ENCODE measurements around the gene F2.

F2 gene

DNA sequence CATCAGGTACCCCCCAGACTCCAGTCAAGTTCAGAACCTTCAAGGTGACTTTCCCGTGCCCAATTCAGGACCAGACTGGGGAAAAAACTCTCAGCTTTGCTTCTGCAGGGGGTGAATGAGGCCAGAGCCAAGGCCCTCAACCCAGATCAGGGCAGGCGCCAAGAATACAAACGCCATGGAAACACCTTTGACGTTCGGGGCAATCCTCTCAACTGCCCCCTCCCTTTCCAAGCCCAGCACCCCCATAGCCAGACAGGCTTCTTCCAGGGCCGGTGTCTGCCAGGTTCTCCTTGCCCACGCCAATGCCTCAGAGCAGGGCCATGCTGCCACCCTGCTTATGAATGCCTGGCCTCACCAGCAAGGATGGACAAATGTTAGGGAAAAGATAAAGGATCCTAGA lies 24.4 kb upstream of the F2 start:
- in situ Hi-C loops (cut with HindIII; ENCODE audit: low sequenced_read_pairs): no loop called here
- TF ChIP-seq, protein P1, sequence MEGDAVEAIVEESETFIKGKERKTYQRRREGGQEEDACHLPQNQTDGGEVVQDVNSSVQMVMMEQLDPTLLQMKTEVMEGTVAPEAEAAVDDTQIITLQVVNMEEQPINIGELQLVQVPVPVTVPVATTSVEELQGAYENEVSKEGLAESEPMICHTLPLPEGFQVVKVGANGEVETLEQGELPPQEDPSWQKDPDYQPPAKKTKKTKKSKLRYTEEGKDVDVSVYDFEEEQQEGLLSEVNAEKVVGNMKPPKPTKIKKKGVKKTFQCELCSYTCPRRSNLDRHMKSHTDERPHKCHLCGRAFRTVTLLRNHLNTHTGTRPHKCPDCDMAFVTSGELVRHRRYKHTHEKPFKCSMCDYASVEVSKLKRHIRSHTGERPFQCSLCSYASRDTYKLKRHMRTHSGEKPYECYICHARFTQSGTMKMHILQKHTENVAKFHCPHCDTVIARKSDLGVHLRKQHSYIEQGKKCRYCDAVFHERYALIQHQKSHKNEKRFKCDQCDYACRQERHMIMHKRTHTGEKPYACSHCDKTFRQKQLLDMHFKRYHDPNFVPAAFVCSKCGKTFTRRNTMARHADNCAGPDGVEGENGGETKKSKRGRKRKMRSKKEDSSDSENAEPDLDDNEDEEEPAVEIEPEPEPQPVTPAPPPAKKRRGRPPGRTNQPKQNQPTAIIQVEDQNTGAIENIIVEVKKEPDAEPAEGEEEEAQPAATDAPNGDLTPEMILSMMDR (IDR thresholded peaks at IDR 0.05; ENCODE audit: low read depth, low read length, missing control alignments): no peak
- no peak overlapping the region for H3K4me3 ChIP-seq (ENCODE audit: low read depth, low read length)
- DNase-seq (ENCODE audit: low read depth): no peak

DNA sequence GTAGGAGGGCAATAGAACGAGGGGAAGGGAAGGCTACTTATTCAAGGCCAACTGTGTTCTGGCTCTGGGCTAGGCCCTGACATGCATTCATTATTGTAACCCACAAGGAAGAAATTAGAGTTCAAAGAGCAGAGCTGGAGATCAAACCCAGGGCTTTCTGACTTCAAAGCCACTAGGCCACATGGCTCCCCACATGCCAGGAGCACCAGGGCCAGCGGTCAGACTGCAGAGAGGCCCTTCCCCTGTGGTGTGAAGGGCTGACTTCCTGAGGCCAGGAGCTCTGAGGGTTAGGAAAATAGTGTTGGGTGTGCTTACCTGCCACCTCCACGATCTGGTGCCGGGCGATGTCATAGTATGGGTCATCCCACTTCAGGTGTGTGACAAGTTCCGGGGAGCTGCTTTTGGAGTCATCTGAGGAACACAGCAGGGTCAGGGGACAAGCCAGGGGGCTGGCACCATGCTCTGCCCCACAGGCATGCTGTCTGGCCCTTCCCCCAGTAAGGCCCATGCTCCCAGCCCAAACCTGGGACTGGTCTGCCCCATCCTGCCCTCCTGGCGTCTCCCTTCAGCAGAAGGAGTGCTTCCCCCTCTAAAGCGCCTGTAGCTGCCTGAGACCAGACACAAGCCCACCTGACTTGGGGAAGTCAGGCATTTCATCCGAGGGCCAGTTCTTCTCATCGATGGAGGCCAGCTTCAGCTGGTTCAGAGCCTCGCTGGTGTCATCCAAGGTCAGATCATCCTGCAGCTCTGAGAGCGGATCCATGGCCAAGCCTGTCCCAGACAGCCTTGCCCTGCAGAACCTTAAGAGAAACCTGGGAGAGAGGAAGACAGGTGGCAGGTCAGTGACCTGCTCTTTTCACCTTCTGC lies 23.4 kb upstream of the F2 start:
- no peak overlapping the region for H3K4me3 ChIP-seq (ENCODE audit: low read depth, low read length)
- in situ Hi-C loops (cut with HindIII; ENCODE audit: low sequenced_read_pairs): no loop called here
- DNase-seq (ENCODE audit: low read depth): no peak
- TF ChIP-seq, protein P1 (IDR thresholded peaks at IDR 0.05; ENCODE audit: low read depth, low read length, missing control alignments): no peak

DNA sequence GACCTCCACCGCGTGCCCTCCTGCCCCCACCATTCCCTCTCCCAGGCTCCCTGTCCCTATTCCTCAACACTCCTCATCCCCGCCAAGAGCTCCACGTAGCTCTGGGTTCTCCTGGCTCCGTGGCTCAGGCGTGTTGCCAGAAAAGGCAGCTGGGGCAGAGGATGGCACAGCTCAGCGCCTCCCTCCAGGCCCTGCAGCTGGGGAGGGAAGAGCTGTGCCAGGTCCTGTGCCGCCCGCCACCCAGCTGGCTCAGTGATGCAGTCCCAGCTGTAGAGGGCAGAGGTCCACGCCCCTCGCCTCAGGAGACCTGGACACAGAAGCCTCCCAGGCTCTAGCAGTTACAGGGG lies 22.8 kb upstream of the F2 start:
- in situ Hi-C loops (cut with HindIII; ENCODE audit: low sequenced_read_pairs): no loop called here
- H3K4me3 ChIP-seq (ENCODE audit: low read depth, low read length): no peak overlapping the region
- no peak for DNase-seq (ENCODE audit: low read depth)
- TF ChIP-seq, protein P1 (IDR thresholded peaks at IDR 0.05; ENCODE audit: low read depth, low read length, missing control alignments): no peak

DNA sequence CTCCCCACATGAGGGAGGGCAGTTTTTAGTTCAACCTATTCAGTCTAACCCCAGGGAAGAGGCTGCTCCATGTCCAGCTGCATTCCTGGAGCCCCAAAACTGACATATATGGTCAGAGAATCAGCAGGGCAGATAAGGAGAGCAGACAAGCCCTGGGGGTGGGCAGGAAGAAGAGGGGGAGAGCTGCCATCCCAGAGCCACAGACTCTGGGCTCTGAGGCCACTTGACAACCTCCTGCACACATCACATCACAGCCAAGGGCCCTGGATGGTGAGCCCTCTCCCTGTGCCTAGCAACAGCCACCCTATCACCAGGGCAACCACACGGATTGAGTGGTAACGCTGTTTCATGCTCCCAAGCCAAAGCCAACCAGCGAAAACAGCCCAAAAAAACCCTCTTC lies 21.7 kb upstream of the F2 start:
- DNase-seq (ENCODE audit: low read depth): no peak
- in situ Hi-C loops (cut with HindIII; ENCODE audit: low sequenced_read_pairs): no loop called here
- no peak overlapping the region for H3K4me3 ChIP-seq (ENCODE audit: low read depth, low read length)
- TF ChIP-seq, protein P1 (IDR thresholded peaks at IDR 0.05; ENCODE audit: low read depth, low read length, missing control alignments): no peak

DNA sequence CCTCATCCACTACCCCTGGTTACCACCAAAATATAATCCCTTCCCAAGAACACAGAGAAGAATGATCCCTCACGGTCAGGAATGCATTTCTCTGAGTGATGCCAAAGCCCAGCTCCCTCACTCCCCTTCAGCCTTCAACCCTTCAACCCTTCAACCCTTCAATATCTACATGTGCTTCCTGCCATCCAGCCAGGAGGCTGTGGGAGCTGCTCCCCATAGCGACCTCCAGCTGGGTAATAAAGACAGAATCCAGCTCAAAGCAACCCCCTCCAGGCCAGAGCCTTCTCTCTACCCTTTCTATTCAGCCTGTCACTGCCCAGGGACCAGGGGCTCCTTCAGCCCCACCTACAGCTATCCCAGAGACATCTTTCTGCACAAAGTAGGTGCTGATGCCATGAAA lies 21.3 kb upstream of the F2 start:
- no peak overlapping the region for H3K4me3 ChIP-seq (ENCODE audit: low read depth, low read length)
- in situ Hi-C loops (cut with HindIII; ENCODE audit: low sequenced_read_pairs): no loop called here
- TF ChIP-seq, protein P1 (IDR thresholded peaks at IDR 0.05; ENCODE audit: low read depth, low read length, missing control alignments): no peak
- DNase-seq (ENCODE audit: low read depth): no peak

DNA sequence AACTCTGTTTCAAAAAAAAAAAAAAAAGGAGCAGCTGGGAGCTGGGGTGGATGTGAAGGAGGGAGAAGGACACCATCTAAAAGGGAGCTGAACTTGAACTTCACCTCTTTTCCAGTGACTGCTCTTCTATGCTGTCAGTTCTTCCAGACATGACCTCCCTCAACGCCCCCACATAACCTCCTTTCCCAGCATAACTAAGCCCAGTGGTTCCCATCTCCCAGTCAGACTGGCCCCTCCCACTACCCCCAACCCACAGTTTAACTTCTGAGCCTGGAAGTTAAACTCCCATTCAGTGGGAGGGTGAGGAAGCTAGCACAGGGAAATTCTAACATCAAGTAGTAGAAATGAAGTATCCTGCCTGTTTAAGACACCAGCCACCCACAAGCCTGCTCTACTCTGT lies 20.4 kb upstream of the F2 start:
- no peak overlapping the region for H3K4me3 ChIP-seq (ENCODE audit: low read depth, low read length)
- in situ Hi-C loops (cut with HindIII; ENCODE audit: low sequenced_read_pairs): no loop called here
- TF ChIP-seq, protein P1 (IDR thresholded peaks at IDR 0.05; ENCODE audit: low read depth, low read length, missing control alignments): no peak
- no peak for DNase-seq (ENCODE audit: low read depth)
